GM18909 (cell line): ENCODE data around the gene MPZL1.

Experiments used
- ATAC-seq: cut with Tn5 transposase; IDR thresholded peaks from one replicate; pipeline ENCODE4 v1.9.1; 2021; ENCODE audit warnings: mild to moderate bottlenecking; ENCODE audit not compliant: unreplicated experiment, poor library complexity

Gene MPZL1

DNA sequence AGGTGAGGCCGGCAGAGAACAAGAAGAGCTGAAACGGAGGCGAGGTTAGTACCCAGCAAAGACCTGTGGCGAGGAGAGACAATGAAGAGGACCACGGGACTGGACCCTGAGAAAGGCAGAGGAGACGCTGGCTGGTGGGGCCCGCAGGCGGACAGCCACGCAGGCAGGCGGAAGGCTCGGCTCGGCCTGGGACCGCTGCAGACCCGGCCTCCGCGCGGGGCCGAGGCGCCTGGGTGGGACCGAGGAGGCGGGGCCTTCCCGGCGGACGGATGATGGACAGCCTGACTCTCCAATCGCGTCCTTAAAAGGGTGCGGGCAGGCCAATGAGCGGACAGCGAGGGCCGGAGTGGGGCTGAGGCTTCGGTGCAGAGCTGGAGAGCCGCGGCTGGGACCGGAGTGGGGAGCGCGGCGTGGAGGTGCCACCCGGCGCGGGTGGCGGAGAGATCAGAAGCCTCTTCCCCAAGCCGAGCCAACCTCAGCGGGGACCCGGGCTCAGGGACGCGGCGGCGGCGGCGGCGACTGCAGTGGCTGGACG is at the start of gene MPZL1:
TSS of gene MPZL1 (plus strand) at position 366 of the 535 bp plus-strand sequence. CDS start 170 bp downstream, outside the sequence.
- peak; percentile 93 for ATAC-seq

- no peak for ATAC-seq
These were observed 49.0 kb upstream of the MPZL1 start for GRCh38 chr1:167672831-167673230.

DNA sequence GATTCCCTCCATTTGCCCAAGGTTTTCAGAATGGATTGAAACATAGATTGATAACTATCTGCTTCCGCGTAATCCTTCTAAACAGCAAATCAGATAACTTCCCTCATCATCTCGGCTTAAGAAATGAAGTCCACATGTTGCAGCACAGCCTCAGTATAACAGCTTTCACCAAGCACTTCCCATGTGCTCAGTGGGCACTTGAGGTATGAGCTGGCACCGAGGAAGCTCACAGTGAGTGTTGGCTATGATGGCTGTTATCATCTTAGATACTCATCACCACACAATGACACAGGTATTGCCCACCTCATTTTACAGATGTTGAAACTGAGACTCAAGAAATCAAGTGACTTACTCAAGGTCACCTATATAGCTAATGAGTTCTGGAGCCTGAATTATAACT is 48.5 kb upstream of the MPZL1 start:
- ATAC-seq = no peak

- no peak for ATAC-seq
These were observed 47.6 kb upstream of the MPZL1 start for GRCh38 chr1:167674156-167674555.

DNA sequence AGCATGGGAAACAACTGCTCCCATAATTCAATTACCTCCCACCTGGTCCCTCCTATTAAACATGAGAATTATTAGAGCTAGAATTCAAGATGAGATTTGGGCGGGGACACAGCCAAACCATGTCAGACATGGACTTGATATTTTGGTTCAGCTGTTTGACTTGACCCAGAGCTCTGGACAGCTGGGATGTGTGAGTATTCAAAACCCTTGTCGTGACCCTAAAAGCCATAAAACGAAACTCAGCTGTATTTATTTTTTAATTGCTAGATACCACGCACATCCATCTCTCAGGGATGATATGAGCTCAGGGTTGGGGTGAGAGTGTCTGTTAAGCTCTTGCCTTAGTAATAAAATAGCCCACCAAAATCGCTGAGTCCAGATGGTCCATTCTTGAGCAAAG is 46.3 kb upstream of the MPZL1 start:
- ATAC-seq = no peak

- peak; percentile 39 for ATAC-seq
These were observed 45.4 kb upstream of the MPZL1 start for GRCh38 chr1:167676205-167676915.

GRCh38 chr1:167676916-167677848 is 44.6 kb upstream of the MPZL1 start:
- ATAC-seq = no peak

DNA sequence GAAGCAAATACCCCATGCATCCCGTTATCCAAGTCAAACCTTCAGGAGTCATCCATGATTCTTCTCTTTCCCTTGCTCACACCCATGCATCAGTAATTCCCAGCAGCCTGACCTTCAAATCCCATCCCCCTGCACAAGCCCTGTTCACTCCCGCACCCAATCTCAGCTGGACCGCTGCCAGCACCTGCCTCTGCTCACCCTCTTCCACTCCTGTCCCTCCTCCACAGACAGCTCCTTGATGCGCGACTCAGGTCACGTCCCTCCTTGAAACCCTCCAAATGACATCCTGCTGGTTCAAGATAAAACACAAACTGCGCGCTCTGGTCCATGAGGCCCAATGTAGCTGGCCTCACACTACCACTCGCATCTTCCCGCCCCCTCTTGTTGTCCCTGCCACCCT is 43.4 kb upstream of the MPZL1 start:
- no peak for ATAC-seq

DNA sequence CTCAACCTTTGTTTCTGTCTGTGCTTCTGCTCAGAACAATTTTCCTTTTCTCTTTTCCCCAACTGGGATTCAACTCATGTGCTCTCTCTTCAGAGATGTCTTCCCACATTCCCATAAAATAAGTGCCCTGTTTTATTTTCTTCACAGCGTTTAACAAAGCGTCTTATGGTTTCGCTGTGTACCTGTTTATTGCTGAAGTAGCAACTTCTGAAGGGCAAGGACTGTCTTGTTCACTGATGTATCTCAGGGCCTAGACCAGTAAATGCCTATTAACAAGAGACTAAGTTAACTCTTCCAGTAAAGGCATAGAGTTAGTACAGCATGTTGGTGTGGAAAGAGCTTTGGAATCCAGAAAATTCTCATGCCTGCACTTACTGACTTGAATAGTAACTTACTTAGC is 42.9 kb upstream of the MPZL1 start:
- no peak for ATAC-seq

- no peak for ATAC-seq
These were observed 42.1 kb upstream of the MPZL1 start for GRCh38 chr1:167679714-167680113.

DNA sequence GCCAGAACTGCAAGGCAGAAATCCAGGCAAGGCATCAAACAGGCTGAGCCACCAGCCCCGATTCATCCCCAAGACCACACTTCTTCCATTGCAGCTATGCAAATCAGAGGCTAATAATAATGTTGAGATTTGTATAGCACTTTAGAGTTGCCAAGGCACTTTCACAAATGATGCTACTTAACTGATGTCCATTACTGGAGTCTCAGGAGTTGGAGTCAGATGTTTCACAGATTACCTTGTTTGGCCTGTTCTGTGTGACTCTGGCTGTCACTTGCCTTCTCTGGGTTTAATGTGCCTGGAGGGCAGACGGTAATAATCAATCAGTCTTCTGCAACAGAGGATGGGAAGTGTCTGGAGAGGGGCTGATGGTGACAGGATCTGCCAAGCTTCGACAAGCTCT is 40.8 kb upstream of the MPZL1 start:
- no peak for ATAC-seq

- no peak for ATAC-seq
These were observed 40.2 kb upstream of the MPZL1 start for GRCh38 chr1:167681451-167682098.

DNA sequence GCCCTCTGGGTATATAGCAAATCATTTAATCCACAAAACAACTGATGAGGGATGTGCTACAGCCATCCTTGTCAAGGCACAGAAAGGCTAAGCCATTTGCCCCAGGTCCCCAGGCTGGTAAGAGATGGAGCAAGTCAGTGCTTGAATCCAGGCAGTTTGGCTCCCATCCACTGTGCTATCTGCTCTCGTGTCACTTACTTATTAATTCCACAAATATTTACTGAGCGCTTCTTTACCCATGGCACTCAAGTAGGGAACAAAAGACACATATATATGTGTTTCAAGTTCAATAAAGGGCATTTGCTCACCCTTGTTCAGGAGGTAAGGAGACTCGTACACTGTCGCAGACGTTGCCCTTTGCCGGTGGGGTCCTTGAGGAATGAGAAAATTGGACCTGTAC is 38.6 kb upstream of the MPZL1 start:
- no peak for ATAC-seq

- ATAC-seq = no peak
These were observed 37.9 kb upstream of the MPZL1 start for GRCh38 chr1:167683641-167684502.

DNA sequence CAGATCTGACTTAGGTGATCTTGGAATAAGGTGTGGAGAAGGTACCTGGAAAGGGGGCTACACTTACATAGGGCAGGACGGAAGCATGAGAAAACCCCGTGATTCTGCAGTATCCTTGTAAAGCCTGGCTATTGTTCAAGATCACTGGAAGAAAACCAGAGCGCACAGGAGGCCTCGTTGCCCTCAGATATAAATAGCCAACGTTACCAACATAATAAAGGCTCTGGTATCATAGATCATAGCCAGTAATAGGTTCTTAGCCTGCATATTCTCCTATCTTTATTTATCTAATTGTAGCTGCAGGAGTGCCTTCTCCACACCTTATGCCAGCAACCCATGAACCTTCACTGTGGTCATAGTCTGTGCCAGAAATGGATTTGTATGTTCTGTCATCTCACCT is 35.9 kb upstream of the MPZL1 start:
- ATAC-seq = no peak

GRCh38 chr1:167687919-167688519 is 33.8 kb upstream of the MPZL1 start:
- peak; percentile 62 for ATAC-seq

DNA sequence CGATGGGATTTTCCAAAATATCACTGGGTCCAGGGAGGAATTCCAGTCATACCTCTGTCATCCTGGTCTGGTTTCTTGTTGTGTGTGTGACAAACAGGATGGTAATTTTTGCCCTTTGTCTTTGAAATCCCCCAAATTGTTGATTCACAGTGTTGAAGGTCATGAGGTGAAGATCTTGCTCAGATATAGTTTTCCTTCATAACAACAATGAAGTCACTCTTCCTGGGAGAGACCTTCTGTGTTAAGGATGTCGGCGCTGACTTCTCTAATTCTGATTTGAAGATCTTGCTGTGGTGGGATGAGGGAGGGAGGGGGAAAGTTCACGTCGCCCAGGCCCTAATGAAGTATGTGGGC is 32.2 kb upstream of the MPZL1 start:
- ATAC-seq = no peak

GRCh38 chr1:167690053-167690452 is 31.7 kb upstream of the MPZL1 start:
- ATAC-seq = no peak

DNA sequence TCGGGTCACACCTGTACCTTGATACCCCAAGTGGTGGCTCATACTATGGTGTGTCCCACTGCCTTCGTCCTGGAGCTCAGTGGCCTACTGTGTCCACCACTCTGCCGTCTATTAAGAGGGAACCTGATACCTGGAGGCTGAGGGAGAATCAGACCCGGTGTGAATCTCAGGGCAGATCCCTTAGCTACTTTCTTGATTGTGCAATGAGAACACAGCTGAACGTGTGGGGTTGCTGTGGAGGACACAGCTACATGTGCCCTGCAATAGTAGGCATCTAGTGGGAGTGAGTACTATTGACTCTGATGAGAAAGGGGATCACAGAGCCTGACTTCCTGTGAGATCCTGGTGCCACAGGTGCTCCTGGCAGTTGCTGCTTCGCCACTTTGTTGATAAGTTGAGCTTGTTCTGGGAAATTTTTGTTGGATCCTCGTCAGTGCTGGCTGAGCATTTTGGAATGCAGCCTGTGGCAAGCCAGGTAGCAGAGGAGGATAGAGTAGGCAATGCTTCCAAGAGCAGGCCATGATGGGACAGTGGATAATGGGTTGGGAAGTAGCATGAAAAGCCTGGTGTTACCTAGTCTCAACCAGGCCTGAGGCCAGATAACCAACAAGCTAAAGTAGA is 28.2 kb upstream of the MPZL1 start:
- ATAC-seq = no peak
